Mesendoderm (in vitro differentiated cells): ENCODE results near the gene USP2.
"Not testable (repeated sequence)": the region's sequence is repeated elsewhere in the genome, so short reads cannot be mapped to it uniquely, and the experiment has no call there.

Experiments
- DNase-seq: peaks from one replicate; pipeline ENCODE4 v3.0.0; 2013
- H2AK5ac ChIP-seq: 2 replicates; pipeline ENCODE4 v1.6.1; 2013; ENCODE audit warnings: low read length, inconsistent platforms
- H2BK120ac ChIP-seq: 2 replicates; pipeline ENCODE4 v1.6.1; 2013; ENCODE audit warnings: low read depth, mild to moderate bottlenecking, low read length, moderate library complexity, mixed read lengths
- H2BK15ac ChIP-seq: replicated peaks from 2 replicates; pipeline ENCODE4 v1.6.1; 2013; ENCODE audit warnings: low read depth, mild to moderate bottlenecking, moderate library complexity
- H2BK5ac ChIP-seq: 2 replicates; pipeline ENCODE4 v1.6.1; 2013; ENCODE audit warnings: low read length, inconsistent platforms
- H3K18ac ChIP-seq: 2 replicates; pipeline ENCODE4 v1.6.1; 2013; ENCODE audit warnings: mild to moderate bottlenecking, low read length, mixed read lengths
- H3K23ac ChIP-seq: one replicate; pipeline ENCODE4 v1.6.1; 2013; ENCODE audit warnings: low read length
- H3K27ac ChIP-seq: 2 replicates; pipeline ENCODE4 v1.5.1; 2013; ENCODE audit warnings: low read depth, mild to moderate bottlenecking, inconsistent platforms, low read length, moderate library complexity
- H3K27me3 ChIP-seq: 2 replicates; pipeline ENCODE4 v1.6.1; 2013; ENCODE audit warnings: low read length, control low read depth, mild to moderate bottlenecking, inconsistent platforms; ENCODE audit not compliant: insufficient read depth, poor library complexity
- H3K36me3 ChIP-seq: 2 replicates; pipeline ENCODE4 v1.6.1; 2013; ENCODE audit warnings: low read length, inconsistent platforms; ENCODE audit not compliant: control insufficient read depth, insufficient read depth
- H3K4ac ChIP-seq: one replicate; pipeline ENCODE4 v1.6.1; 2013; ENCODE audit warnings: low read depth, mild to moderate bottlenecking, low read length, moderate library complexity
- H3K4me1 ChIP-seq: 2 replicates; pipeline ENCODE4 v1.6.1; 2013; ENCODE audit warnings: low read depth, low read length, inconsistent platforms; ENCODE audit not compliant: control insufficient read depth
- H3K4me2 ChIP-seq: 2 replicates; pipeline ENCODE4 v1.6.1; 2013; ENCODE audit warnings: low read length
- H3K4me3 ChIP-seq: 2 replicates; pipeline ENCODE4 v1.5.1; 2013; ENCODE audit warnings: mild to moderate bottlenecking, low read length
- H3K56ac ChIP-seq: one replicate; pipeline ENCODE4 v1.6.1; 2013; ENCODE audit warnings: low read length
- H3K79me1 ChIP-seq: 2 replicates; pipeline ENCODE4 v1.6.1; 2013; ENCODE audit warnings: low read length, inconsistent platforms
- H3K79me2 ChIP-seq: 2 replicates; pipeline ENCODE4 v1.6.1; 2013; ENCODE audit warnings: mild to moderate bottlenecking, low read length; ENCODE audit not compliant: control insufficient read depth, insufficient read depth
- H3K9ac ChIP-seq: 2 replicates; pipeline ENCODE4 v1.6.1; 2013; ENCODE audit warnings: low read length, inconsistent platforms
- H4K5ac ChIP-seq: one replicate; pipeline ENCODE4 v1.6.1; 2013; ENCODE audit warnings: low read length
- H4K8ac ChIP-seq: one replicate; pipeline ENCODE4 v1.6.1; 2013; ENCODE audit warnings: low read depth, mild to moderate bottlenecking, control low read depth, low read length, moderate library complexity
- WGBS: extraction: QIAGEN DNeasy Blood & Tissue Kit; methylation state at CpG from one replicate; pipeline ENCODE4 v1.1.7; 2013; ENCODE audit warnings: low lambda C conversion rate, missing lambda C conversion rate; ENCODE audit not compliant: insufficient coverage; ENCODE audit errors: extremely low coverage; 5-methylcytosine and 5-hydroxymethylcytosine counted together

USP2 gene

DNA sequence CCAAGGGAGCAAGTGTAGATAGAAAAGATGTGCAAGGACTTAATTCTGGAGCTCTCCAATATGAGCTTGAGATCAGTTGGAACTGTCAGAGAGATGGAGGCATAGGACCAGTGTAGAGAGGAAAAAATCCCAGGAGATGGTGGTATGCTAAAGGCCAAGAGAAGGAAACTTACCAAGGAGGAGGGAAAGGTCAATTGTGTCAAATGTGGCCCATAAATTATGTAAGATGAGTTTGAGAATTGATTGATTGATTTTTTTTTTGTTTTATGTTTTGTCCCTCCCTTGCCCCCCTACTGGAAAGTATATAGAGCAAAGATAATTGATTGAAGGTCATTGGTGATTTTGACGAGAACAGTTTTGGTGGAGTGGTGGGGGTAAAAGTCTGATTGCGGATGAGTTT is 2.8 kb upstream of the USP2 start:
- Histone ChIP-seq H3K18ac (no peak overlapping the region), H3K4me2 (no peak overlapping the region), H3K9ac (no peak overlapping the region), H4K5ac (no peak overlapping the region), H3K4ac (no peak overlapping the region), H2BK15ac (no peak overlapping the region), H3K79me1 (no peaks in the 10 kb centered on the region), H3K4me1 (peaks cover 10% of the 10 kb centered on the region), H3K23ac (no peak overlapping the region), H3K4me3 (no peak overlapping the region), H3K56ac (no peak overlapping the region), H3K79me2 (no peaks in the 10 kb centered on the region), H3K27me3 (no peaks in the 10 kb centered on the region), H3K36me3 (no peaks in the 10 kb centered on the region), H2BK5ac (no peak overlapping the region), H2AK5ac (no peak overlapping the region), H3K27ac (no peak overlapping the region), H2BK120ac (no peak overlapping the region), H4K8ac (no peak overlapping the region)
- DNase-seq = no peak
- 100% methylated on average over 2 of the region's 2 CpGs for WGBS

GRCh38 chr11:119382513-119382912 is 1.0 kb upstream of the USP2 start:
- H3K4ac ChIP-seq, H3K18ac ChIP-seq, H2BK15ac ChIP-seq, H2BK120ac ChIP-seq, H3K4me2 ChIP-seq, H3K27me3 ChIP-seq, H3K79me2 ChIP-seq, H3K36me3 ChIP-seq, H4K5ac ChIP-seq, H4K8ac ChIP-seq, H2AK5ac ChIP-seq, H3K79me1 ChIP-seq, H3K4me3 ChIP-seq, DNase-seq, H3K9ac ChIP-seq, H3K23ac ChIP-seq, H3K27ac ChIP-seq, H3K56ac ChIP-seq, H2BK5ac ChIP-seq: not testable (repeated sequence)
- H3K4me1 ChIP-seq = peaks cover 23% of the 10 kb centered on the region
- no CpG with 5 or more reads among the region's 14 CpGs for WGBS

DNA sequence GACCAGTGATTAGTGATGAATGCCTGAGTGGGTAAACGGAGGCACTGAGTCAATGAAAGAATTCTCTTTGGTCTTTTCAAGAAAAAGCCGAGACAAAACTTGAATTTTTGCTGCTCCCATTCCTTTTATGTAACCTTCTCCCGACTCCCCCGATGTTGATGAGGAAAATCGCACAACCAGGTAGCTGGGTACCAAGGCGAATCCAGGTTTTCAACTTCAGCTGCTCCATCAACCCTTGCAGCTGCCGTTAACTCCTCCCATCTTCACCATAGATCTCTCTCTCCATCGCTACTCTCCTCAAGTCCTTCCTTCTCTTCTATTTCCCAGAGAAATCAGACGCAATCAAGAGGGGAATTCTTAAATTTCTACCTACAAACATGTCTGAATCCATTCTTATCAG is 611 bp upstream of the USP2 start:
- Histone ChIP-seq H4K8ac (no peak overlapping the region), H3K27ac (no peak overlapping the region)
- WGBS = no CpG with 5 or more reads among the region's 9 CpGs

GRCh38 chr11:119380827-119381180 is 686 bp downstream of the USP2 start:
- Histone ChIP-seq H2BK5ac (peak overlapping the region; percentile 9), H2BK15ac (no peak overlapping the region), H4K8ac (no peak overlapping the region), H3K4me1 (peaks cover 31% of the 10 kb centered on the region), H3K56ac (peak overlapping the region; percentile 90), H3K27me3 (no peaks in the 10 kb centered on the region), H3K79me1 (no peaks in the 10 kb centered on the region), H3K9ac (peak overlapping the region; percentile 73), H3K18ac (no peak overlapping the region), H3K4ac (no peak overlapping the region), H3K23ac (peak overlapping the region; percentile 20), H2BK120ac (no peak overlapping the region), H2AK5ac (peak overlapping the region; percentile 94), H3K27ac (no peak overlapping the region), H3K4me2 (peak overlapping the region; percentile 88), H3K79me2 (no peaks in the 10 kb centered on the region), H3K4me3 (peak overlapping the region; percentile 38), H4K5ac (no peak overlapping the region), H3K36me3 (no peaks in the 10 kb centered on the region)
- DNase-seq = peak; percentile 78
- WGBS = no CpG with 5 or more reads among the region's 10 CpGs

More for the DNA sequence above, 611 bp upstream of the USP2 start:
- Histone ChIP-seq H3K4me3 (no peak overlapping the region), H3K4ac (no peak overlapping the region), H3K23ac (no peak overlapping the region), H3K4me2 (peak overlapping the region; percentile 88), H3K4me1 (peaks cover 26% of the 10 kb centered on the region), H3K9ac (peak overlapping the region; percentile 4), H3K27me3 (no peaks in the 10 kb centered on the region), H2BK5ac (no peak overlapping the region), H2BK15ac (no peak overlapping the region), H2BK120ac (no peak overlapping the region), H3K56ac (peak overlapping the region; percentile 63), H3K36me3 (no peaks in the 10 kb centered on the region), H4K5ac (no peak overlapping the region), H3K79me1 (no peaks in the 10 kb centered on the region), H2AK5ac (no peak overlapping the region), H3K18ac (no peak overlapping the region), H3K79me2 (no peaks in the 10 kb centered on the region)
- DNase-seq = peak; percentile 34

DNA sequence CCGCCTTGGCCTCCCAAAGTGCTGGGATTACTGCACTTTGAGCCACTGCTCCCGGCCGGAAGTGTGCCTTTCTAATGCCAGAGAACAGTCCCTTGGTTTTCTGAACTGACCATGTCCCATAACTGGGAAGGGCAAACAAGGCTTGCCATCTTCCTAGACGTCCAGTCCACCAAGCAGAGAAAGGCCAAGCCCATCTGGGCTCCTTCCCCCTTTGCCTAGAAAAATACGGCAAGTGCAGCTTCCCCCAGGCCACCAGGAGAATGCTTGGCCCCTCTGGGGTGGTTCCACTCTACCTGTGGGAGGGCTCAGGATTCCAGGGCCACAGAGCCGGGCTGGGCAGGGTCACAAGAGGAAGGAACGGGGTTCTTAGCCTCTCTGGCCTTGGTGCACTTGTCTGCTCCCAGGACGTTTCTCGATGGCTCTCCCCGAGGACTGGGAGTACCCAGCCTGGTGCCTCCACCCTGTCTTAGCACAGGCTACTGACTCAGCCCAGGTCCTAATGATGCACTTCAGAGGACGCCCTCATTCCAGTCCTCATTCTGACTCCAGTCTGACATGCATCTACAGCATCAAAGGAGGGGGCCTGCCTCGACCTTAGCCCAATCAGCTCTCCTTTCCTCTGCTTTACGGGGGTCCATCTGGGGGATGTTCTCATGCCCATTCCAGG is 1.2 kb downstream of the USP2 start:
- no peak overlapping the region for H4K5ac ChIP-seq
- H3K4me1 ChIP-seq = peaks cover 34% of the 10 kb centered on the region

More for the DNA sequence above, 1.2 kb downstream of the USP2 start:
- peak overlapping the region; percentile 94 for H2AK5ac ChIP-seq
- peak overlapping the region; percentile 56 for H3K4ac ChIP-seq
- no CpG with 5 or more reads among the region's 13 CpGs for WGBS
- no peaks in the 10 kb centered on the region for H3K27me3 ChIP-seq
- peak overlapping the region; percentile 17 for H3K4me2 ChIP-seq
- H4K8ac ChIP-seq = no peak overlapping the region
- no peak overlapping the region for H2BK15ac ChIP-seq
- H3K23ac ChIP-seq = peak overlapping the region; percentile 20
- peak overlapping the region; percentile 73 for H3K9ac ChIP-seq
- H3K79me2 ChIP-seq = no peaks in the 10 kb centered on the region
- H2BK120ac ChIP-seq = peak overlapping the region; percentile 2
- no peak overlapping the region for H3K18ac ChIP-seq
- no peaks in the 10 kb centered on the region for H3K36me3 ChIP-seq
- H3K56ac ChIP-seq = peak overlapping the region; percentile 90
- H3K4me3 ChIP-seq = no peak overlapping the region
- DNase-seq = no peak
- no peak overlapping the region for H3K27ac ChIP-seq
- H3K79me1 ChIP-seq = no peaks in the 10 kb centered on the region
- peak overlapping the region; percentile 15 for H2BK5ac ChIP-seq
